OCI-M2 (cell line): ENCODE measurements around the gene TMEM198.
A peak's percentile ranks its signal among the peaks of the same experiment; 100 is the strongest.

Experiments used
- DNase-seq: peaks from one replicate; lab custom pipeline; 2025; ENCODE audit not compliant: unreplicated experiment; lab: John Stamatoyannopoulos, UW

Gene TMEM198

DNA sequence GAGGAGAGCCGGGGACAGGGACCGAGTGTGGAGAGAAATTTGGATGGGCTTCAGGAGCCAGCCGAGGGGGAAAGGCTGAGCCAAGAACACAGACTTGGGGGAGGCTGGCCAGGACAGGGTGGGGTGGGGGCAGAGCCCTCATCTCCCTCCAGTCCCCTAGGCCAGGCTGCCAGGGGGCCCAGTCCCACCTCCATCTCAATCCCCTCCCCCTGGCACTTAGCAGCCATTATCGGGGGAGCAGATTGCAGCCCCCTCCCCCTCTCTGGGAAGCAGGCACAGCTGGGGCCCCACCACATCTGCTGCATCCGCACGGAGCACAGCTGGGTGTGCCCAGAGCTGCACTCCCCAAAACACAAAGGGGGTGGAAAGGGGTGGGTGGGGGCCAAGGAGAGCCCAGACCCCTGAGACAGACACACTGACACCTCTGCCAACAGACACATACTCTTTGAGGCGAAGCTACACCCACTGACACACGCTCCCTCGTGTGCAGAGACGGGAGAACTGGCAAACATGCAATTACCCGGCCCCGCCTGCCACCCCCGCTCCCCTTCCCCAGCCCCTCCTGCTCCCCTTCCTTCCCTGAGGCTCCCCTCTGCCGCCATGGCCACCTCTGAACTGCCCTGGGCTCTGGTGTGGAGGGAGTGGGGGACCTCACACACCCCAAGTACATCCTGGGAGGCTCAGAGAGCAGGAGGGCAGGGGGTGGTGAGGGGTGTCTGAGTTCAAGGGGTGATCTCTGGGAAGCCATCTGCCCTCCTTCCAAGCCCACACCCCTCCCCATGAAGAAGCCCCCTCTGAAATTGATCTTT lies 34.7 kb upstream of the TMEM198 start:
- no peak for DNase-seq

DNA sequence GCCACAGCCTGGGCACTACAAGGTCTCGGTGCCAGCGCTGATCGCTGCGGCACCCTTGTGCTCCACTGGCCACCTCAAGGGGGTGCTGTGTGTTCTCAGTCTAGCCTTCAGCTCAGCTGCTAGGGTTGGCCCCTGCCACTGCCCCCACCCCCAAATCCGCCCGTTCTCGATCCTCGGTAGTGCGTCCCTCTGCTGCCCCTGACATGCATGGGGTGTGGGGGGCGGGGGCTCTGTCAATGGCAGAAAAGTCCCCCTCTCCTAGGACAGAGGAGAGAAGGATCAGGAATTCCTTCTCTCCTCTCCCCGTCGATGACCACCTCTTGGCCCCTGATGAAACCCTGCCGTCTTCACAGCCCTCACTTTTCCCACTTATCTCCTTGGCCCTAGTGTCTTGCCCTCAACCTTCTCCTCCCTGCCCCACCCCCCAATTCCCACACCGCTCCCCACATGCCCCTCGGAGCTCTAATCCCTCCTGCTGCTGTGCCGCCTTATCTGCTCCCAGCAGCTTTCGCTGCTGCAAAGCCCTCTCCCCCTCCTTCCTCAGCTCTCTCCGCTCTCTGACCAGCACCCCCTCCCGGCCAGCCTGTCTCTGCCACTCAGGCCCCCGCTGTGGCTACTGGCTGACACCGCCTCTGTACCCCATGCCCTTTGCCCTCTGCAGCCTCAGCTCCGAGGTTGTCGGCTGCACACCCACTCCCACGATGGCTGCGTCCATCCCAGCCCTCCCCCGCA lies 33.9 kb upstream of the TMEM198 start:
- peak; percentile 76 for DNase-seq

DNA sequence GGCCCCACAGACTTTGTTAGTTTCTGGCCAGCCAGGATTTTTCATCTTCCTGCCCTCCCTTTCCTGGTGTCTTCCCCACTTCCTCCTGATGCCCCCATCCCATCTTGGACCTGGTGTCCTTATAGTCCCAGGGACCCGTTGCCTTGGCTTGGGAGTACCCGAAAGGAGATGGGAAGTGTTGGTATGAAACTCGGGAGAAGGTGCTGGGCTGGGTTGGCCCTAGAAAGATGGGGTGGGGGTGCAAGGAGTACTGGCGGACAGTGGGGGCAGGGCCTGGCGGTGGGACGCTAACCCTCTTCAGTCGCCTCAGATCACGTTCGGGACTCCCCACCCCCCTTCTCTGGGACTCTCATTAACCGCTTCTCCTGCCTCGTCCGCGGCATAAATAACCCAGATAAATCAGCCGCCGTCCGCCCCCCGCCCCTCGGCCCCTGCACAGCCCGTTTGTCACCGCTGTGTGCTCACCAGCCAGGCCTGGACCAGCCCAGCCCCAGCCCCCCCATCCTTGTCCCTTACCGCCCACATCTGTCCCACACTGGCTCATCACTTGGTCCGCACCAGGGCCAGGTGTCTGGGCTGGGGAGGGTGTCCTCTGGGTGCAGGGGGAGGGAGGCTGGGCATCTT lies 33.2 kb upstream of the TMEM198 start:
- no peak for DNase-seq

DNA sequence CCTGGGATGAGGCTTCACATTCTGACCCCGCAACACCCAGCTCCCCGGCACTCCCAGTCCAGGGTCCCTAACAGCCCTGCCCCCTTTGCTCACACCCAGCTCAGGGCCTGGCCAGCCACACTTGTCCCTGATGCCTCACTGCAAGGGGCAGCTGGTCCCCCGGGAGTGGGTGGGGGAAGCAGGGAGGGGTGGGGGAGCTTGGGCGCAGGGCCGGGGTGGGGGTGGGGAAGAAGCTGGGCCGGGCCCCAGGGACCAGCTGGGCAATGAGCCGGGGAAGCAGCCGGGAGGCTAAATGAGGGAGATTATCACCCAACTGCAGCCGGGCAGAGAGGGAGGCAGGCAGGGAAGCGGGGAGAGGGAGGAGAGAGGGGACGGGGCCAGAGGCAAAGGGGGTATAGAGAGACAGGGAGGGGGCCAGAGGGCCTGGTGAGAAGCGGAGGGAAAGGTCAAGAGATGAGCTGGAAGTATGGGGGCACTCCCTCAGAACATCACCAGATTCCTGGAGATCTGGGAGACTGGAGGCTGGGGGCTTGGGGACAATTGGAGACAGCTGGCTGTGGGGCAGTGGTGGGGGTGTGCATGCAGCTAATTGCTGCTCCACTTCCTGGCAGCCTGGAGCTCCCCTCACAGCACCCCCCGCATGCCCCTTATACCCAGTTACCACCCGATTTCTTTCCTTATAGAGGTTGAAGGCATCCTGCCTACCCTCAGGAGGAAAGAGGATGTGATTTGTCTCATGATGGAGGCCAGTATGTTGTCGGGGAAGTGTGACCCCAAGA lies 32.1 kb upstream of the TMEM198 start:
- DNase-seq, result no peak

DNA sequence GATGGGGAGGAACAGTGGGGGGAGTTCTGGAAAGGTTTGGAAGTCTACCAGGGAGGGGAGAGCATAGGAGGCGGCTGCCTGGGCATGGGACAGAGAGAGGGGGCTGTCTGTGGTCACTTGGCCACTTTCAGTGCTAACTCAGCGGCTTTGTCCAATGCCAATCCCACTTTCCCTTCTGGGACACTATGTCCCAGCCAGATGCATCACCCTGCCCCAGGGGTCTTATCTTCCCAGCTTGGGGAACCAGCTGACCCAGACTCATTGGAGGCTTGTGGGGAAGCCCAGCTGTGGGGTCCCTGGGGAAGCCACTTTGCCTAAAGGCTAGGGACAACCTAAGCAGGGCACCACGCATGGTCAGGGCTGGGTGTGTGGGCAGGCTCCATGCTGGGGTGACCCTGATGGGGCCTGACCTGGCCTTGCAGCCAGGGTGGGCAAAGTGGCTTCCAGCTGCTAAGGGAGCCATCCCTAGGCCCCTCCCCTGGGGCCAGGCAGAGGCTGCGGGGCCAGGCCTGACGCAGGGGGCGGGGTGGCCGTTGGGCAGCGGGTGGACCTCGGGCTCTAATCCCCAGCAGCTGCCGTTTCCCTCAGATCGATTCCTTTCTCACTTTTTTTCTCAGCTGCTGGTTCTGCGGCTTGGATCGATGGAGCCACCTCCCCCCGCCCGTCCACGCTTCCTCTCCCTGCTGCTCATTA lies 31.2 kb upstream of the TMEM198 start:
- DNase-seq, result no peak

DNA sequence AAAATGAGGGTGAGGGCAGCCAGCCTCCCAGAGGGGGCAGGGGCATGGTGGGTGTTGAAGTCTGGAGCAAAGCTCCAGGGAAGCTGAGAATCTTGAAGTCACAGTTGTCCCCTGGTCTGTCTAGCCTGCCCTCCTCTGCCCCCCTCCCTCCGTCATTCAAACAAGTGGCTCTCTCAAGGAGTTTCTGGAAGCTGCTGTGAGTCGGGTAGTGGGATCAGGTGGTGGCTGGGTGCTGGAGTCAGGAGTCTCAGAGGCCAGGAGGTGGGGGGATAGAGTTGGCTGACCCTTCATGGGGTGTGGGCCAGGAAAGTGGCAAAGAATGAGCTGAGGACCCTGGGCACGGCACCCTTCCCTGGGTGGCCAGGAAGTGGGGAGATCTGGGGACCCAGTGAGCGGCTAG lies 30.0 kb upstream of the TMEM198 start:
- DNase-seq, result no peak

- DNase-seq, result no peak
Observed at GRCh38 chr2:219514196-219514761, 29.5 kb upstream of the TMEM198 start, which contains the start of gene ASIC4. Gene ASIC4 (plus strand): TSS chr2:219514482. CDS start chr2:219514725, 243 bp downstream.

DNA sequence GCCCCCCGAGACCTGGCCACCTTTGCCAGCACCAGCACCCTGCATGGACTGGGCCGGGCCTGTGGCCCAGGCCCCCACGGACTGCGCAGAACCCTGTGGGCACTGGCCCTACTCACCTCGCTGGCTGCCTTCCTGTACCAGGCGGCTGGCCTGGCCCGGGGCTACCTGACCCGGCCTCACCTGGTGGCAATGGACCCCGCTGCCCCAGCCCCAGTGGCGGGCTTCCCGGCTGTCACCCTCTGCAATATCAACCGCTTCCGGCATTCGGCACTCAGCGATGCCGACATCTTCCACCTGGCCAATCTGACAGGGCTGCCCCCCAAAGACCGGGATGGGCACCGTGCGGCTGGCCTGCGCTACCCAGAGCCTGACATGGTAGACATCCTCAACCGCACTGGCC lies 29.0 kb upstream of the TMEM198 start:
- DNase-seq, result no peak

- DNase-seq, result no peak
Observed at GRCh38 chr2:219515874-219516629, 27.8 kb upstream of the TMEM198 start.

GRCh38 chr2:219516888-219517287 lies 26.9 kb upstream of the TMEM198 start:
- no peak for DNase-seq

DNA sequence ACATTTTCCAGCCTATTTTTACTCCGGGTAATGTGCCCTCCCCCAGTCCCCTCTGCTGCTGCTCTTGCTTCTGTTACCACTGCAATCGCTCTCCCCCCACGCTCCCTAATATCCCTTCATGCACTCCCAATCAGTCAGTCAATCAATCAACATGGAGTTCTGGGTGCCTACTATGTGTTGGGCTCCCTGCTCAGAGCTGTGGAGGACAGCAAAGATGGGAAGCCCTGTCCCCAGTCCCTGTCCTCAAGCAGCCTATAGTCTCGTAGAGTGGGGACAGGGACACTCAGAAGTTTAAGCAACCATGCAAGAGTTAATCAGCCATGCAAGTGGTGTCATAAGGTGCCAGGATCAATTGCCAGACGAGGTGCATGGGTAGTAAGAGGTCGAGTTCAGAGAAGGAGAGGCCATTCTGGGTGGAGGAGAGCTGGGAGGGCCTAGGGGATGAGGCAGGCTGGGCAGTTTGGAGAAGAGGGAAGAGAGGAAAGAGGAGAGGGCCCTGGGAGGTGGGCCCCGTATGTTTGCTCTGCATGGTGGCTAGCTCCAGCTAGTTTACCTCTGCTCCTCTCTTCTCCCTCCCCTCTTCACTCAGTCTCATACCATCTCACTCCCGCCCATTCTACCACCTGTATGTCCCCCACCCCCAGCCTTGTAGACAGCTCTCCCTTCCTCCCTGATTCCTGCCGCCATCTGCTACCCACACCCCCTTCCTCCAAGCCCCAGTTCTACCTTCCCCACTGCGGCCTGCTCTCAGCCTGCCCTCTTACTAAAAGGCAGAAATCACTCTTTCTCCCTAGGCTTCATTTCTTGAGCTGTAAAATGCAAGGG lies 25.7 kb upstream of the TMEM198 start:
- no peak for DNase-seq

DNA sequence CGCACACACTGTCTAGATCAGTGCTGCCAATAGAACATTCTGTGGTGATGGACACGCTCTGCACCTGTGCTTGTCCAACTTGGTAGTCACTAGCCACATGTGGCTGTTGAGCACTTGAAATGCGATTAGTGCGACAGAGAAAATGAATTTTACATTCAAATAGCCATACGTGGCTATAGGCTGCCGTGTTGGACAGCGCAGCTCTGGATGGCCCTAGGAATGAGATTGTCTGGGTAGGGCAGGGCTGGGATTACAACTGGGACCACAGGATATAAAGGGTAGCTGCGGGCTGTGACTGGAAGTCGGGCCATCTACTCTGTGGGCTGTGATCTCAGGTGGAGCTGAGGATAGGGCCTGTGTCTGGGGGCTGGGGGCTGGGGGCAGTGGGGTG lies 24.3 kb upstream of the TMEM198 start:
- DNase-seq, result no peak

DNA sequence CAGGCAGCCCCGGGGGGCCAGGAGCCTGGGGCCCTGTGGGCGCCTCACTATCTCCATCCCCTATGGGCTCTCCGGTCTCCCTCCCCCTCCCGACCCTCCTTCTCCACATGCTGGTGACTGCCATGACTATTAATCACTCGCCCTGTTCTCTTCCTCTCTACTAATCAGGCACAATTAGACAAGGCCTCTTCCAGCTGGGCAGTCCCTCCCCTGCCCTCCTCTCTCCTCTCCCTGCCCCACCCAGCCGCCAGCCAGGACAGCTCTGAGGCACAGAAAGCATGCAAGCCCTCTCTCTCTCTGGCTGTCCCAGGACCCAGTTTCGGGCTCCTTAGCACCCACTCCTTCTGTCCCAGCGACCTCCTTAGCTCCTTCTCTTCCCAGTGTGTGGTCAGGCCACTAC lies 23.7 kb upstream of the TMEM198 start:
- DNase-seq, result no peak

DNA sequence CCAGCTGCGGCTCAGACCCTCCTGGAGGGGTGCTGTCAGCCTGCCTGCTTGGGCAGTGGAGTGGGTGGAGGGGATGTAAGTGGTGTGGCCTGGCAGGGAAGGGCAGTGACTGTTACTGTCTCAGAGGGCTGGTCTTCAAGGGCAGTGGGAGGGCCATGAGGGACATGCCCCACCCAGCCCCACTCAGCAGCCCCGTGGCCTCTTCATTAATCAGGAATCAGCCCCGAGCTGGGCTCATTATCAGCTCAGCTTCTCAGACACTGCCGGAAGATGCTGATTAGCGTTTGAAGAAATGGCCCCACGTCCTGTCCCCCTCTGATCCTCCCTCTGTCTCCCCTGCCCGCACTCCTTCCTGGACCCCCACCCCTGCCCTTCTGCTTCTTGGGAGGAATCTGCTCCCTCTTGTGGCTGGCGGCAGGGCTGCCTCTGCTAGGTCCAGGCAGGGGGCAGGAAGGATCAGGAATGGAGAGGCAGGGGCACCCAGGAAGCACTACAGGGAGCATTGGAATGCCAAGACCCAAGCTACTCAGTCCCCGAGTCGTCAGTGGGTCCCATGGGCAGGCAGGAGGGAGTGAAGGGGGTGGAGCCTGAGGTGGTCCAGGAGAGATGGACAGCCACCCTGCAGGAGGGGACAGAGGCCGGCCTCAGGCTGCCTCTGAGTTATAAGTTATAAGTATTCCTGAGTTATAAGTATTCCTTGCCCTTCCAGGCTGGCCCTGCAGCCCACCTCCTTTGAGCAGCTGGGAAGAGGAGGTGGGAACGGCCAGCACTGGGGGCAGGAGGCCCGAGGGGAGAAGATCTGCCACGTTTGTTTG lies 22.6 kb upstream of the TMEM198 start:
- DNase-seq, result peak; percentile 43

GRCh38 chr2:219522111-219523030 lies 21.5 kb upstream of the TMEM198 start:
- no peak for DNase-seq

GRCh38 chr2:219523031-219523671 lies 20.7 kb upstream of the TMEM198 start:
- DNase-seq, result no peak
